HG02885 (cell line): ENCODE data around the gene COPZ1.

Source experiments
- ATAC-seq: cut with Tn5 transposase; IDR thresholded peaks from one replicate; pipeline ENCODE4 v1.9.1; 2021; ENCODE audit warnings: mild to moderate bottlenecking; ENCODE audit not compliant: unreplicated experiment, poor library complexity

Gene COPZ1

DNA sequence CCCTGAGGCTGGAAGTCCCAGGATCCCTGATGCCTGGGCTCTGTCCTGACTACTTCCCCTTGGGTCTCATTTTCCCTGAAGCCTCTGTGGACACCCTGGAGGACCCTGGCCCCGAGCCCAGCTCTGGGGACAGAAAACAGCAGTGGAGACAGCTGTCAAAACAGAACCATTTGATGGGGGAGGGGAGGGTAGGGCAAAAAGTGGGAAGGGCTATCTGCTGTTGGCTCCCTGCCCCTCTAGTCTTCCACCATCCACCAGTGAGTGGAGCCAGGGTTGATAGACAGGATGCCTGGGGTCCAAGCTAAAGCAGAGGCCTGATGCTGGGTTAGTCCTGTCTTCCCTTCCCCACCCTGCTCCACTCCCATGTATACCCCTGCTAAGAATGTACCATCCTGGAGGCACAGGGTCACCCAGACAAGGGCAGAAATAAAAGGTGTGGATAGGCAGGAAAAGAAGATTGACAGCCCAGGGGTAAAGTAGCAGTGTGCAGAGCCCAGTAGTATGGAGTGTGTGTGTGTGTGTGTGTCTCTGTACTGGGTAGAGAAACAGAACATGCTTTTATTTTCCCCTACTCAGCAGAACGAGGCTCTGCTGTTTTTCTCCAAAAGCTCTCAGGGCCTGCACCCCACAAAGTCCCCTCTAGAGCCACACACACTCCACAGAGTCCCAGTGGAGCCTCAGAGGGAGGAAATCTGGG lies 49.8 kb downstream of the COPZ1 start:
- ATAC-seq: no peak

DNA sequence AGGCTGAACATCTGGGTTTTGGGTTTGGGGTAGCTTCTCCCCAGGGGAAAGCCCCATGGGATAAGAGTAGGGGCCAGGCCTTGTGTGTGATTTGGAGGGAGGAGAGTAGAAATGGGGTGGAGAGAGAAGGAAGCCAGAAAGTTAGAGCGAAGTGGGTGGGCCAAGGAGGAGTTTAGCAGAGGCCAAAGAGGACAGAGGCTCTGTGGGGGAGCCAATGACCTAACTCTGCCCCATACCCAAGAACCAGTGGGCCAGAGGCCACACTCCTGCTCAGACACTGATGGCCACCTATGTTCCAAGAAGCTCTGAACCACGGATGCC lies 50.3 kb downstream of the COPZ1 start:
- ATAC-seq: no peak

DNA sequence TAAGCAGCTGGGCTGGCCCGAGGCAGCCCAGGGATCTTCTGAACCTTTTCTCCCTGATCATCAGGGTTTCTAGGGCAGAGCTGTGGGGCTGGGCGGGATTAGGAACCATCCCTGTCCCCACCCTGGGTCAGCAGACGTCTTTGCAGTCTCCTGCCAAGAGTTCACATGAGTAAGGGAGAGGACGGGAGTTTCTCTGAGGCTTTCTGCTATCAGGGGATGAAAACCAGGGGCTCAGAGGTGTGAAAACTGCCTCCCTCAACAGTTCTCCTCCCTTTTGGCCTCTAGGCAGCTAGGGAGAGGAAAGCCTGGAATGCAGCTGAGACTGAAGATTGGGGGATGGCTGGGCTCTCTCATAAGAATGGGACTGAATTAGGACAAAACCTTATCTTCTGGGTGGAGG lies 51.7 kb downstream of the COPZ1 start:
- ATAC-seq: no peak

DNA sequence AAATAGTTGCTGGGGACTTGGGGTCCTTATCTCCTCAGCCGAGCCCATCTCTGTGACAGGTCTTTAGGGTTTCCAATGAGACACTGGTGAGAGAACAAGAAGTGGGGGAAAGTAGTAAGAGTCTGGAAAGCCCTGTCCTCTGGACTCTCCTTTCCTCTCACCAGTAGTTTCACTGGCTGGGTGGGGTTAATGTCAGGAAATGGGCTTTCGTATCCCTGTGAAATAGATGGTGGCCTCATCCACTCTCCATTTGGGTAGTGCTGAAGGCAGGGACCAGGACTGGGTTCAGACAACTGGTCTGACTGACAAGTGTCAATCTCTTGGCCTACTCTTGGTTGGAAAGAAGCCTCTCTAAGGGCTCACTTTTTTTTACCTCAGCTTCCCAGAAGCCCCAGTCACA lies 52.1 kb downstream of the COPZ1 start:
- ATAC-seq: no peak

DNA sequence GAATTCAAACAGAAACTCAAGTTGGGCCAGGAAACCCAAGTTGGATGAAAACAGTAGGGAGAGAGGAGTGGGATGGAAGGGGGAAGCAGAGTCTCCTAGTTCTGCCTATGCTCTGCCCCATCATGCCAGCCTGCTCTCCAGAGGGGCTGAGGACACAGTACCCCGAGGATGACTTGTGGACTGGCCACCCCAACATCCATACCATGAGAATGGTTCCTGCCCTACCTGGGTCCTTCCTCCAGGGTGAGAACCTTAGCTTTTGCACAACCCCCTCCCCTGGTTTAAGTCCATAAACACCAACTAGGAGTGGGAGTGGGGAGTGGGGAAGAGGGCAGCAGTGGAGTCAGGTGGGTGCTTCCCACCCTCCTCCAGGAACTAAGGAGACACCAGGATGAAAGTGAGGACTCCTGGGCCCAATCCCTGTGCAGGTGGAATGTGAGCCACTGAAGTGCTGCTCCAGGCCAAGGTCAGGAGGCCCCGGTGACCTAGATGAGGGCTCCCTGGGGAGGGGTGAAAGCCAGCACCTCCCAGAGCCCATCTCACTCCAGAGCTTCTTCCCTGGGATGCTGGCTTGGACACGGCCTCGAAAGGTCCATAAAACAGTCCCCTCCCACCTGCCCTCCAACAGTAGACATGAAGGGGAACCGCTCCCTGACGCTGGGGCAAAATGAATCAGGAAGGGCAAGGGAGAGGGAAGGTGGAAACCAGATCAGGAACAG lies 53.0 kb downstream of the COPZ1 start:
- no peak for ATAC-seq

DNA sequence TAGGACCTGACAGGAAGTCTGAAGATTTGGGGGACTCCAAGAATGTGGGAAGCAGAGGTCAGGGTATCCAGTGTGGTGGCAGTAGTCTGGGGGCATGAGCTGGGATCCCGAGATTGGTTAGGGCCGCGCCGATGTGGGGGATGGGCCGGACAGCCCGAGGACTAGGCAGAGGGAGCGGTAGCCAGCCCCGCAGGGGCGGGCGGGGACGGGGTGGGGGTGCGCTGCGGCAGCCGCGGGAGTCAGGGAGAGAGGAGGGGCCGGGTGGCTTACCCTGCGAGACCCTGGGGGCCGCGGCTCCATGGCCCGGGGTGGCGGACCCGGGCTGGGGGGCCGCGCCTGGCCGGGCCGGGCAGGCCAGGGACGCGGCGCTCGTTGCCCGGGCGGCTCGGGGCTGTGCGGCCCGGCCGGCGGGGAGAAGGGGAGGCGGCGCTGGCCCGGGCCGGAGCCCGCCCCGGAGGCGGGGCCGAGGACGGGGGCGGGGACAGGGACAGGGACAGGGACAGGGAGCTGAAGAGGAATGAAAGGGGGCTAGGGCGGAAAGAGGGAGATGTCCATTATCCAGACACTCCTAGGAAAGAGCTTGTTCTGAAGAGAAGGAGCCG lies 54.0 kb downstream of the COPZ1 start:
- peak; percentile 68 for ATAC-seq

DNA sequence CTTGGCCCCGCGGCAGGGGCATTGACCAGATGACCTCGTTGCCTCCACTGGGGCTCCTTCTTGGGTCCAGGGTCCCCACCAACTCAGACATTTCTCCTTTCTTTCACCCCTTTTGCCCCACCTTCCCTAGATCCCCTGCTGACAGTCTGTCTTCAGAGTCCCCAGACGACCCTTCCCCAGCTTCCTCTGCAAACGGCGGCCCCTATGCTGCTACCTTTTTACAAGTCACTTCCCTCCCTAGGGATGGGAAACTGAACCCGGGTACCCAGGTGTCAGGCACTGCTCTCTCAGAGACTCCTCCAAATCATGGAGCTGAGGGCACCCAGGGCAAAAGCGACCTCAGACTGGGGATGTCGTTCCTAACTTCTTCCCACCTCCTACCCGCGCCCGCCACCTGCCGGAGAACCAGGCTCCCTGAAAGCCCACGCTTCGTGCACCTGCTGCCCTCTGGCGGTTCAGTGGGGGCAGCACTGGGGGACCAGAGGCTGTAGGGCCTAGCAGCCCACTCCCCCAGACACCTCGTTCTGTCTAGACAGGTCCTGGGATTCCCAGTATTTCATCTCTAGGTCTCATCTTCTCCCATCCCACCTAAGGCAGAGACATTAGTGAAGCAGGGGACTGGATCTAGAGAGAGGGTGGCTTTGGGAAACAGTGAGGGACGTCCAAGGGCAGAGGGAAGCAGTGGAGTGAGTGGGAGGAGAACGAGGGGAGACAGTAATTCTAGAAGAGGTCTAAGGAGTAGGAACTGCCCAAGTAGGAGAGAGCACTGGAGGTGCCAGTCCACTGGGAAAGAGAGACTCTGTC lies 54.7 kb downstream of the COPZ1 start:
- peak; percentile 79 for ATAC-seq

DNA sequence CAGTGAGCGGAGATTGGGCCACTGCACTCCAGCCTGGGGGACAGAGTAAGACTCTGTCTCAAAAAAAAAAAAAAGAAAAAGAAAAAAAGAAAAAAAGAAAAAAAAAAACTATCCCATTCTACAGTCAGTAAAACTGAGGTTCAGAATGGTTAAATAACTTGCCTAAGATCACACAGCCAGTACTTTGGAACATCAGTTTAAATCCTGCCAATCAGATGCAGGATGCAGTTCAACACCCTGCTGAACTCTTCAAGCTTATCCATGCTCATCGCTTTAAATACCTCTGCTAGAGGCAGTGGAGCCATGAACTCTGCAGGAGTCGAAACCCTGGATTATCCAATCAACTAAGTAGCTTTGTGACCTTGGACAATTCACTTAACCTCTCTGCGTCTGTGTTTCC lies 56.2 kb downstream of the COPZ1 start:
- no peak for ATAC-seq

DNA sequence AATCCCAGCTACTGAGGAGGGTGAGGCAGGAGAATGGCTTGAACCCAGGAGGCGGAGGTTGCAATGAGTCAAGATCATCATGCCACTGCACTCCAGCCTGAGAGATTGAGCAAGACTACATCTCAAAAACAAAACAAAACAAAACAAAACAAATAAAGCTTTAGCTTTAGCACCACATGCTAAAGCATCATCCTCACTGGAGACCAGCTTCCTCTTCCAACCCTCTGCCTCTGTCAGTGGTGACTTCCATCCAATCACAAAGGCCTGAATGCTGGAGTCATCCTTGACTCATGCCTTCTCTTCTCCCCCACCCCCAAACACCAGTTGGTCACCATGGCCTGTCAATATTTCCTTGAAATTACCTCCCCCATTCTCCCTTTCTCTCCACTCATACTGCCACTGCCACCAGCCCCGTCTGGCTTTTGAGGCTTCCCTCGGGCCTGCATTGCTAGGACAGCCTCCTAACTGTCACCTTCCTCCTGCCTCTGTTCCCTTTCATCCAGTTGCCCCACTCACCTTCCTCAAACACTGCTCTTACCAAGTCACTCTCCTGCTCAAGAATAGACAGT lies 58.2 kb downstream of the COPZ1 start:
- ATAC-seq: no peak

DNA sequence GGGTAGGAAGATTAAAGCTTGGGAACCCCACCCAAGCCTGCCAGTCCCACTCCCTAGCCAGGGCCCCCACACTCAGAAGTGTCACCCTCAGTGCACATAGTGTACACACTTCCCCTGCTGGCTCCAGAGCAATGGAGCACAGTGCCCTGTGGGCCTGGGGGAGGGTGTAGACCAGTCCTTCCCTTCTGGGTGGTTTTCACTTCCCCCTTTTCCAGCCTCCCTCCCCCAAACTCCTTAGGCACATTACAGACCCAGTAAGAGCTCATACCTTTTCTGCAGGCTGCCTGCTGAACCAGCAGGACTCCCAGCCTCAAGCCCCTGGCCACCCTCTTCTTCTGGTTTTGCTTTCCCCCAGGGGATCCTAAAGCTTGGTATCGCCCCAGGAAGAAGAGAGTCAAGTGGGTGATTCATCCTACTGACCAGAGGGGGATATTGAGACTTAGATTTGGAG lies 59.7 kb downstream of the COPZ1 start, which contains the start of gene ZNF385A:
TSS of gene ZNF385A (minus strand) at position 143 of the 451 bp plus-strand sequence. CDS start 219 bp downstream, outside the sequence.
- ATAC-seq: peak; percentile 44

DNA sequence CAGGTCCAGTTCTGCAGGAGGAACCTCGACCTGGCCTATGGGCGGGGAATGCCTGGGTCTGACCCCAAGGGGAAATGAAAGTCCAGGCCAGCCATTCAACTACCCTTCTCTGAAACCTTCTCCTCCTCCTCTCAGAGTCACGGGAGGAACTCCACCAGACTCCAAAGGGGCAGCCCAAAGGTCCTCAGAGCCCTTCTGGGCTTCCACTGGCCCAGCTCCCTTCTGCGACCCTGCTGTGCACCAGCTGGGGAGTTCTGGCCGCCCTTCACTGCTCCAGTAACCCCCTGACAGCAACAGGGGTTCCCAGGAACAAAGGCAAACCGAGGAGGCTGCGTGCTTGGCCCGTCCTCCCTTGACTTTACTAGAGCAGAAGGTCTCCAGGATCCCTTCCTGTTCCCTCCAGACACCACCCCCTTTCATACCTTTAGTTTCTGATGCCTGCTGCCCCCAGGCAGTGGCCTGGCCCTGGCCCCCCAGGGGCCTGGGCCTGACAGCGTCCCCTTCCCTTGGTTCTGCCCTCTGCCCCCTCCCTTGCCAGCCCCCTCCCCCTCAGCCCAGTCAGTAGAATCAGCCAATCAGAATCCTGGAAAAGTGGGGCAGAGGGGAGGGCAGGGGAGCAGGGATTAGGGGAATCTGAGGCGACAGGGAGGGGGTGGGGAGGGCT lies 60.5 kb downstream of the COPZ1 start:
- ATAC-seq: peak; percentile 78

DNA sequence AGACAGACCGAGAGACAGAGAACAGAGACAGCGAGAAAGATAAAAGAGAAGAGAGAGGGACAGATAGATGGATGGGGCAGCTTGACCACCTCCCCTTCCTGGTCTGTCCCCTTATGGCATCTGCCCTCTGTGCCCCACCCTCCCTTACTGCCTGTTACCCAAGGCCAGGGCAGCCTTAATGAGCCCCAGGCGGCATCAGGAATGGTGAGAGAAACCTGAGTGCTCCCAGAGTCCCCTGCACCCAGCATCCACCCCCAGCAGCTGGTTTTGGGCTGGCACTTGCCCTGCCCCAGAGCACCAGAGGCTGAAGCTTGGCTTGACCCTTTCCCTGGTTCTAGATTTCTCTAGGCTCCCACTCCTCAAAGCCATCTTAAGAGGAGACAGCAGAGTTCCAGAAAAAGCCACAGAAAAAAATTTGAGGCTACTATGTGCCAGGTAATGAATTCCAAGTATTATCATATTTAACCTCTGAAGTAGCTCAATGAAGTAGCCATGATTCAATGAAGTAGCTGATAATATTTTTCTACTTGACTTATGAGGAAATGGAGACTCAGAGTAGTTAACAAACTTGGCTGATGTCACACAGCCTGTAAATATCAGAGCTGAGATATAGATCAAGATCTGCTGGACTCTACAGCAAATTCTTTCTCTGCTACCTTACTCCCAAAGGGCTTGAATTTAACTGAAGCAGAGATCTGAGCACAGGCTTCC lies 61.6 kb downstream of the COPZ1 start:
- no peak for ATAC-seq

DNA sequence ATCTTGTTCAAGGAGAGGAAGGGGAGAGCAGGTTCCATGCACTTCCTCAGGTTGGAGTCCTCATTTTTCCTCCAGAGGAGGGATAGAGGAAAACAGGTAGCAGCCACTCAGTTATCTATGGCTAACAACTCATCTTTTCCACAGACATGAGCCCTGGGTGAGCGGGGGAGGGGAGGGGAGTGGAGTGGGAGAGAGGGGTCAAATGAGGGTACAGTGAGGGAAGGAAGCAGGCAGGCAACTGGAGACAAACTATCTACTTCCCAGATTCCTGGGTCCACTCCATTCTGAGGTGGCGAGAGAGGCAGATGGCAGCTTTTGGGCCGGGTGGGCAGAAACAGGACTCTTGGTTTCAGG lies 62.2 kb downstream of the COPZ1 start:
- no peak for ATAC-seq

DNA sequence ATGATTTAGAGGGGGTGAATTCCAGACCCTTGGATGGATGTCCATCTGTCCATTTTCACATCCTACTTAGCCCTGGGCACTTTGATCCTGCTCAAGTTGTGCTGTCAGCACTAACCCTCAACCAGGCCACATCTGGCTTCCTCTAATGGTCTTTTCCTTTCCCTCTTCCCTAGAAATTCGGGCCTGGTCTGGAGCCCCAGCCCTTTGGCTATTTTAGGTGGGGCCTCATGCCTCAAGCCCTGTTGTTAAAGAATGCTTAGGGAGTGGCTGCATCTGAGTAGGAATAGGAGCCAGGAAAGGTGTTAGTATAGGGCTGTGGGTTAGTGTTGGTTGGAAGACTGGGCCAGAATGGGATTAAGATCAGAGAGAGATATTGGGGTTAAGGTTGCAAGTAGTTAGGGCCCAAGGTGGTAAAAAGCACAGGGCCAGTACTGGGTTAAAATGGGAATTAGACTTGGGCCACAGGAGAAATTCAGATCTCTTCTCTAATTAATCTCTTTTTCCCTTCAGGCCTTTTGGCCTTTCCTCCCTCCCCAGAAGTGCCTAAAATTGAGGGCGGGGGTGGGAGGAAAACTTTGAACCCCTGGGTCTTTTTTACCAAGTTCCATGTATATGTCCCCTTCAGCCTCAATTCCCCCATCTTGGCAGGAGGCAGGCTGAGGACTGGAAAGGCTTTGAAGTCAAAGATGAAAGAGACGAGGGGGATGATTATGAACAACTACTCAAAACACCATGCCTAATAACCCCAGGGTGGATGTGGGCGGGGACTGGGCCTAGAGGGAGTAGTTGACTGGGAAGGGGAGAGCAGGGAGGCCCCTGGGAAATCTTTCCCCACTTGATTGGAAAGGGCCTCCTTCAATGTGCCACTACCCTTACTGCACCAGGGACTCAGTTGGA lies 63.6 kb downstream of the COPZ1 start:
- no peak for ATAC-seq

DNA sequence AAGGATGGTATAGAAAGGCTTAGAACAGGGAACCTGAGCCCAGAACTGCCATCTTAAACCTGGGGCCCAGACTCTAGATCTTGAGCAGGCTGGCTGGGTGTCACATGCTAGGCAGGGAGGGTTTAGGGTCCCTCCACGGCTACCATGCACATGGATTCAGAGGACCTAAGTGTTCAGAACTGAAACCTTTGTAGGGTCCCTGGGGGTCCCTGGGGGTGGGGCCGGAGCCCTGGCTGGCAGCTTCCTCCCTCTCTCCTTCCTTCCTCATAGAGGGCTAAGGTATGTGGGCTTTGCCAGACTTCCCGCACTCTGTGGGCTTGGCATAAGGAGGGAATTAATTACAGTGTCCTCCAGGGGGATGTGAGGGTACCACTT lies 64.2 kb downstream of the COPZ1 start:
- no peak for ATAC-seq

DNA sequence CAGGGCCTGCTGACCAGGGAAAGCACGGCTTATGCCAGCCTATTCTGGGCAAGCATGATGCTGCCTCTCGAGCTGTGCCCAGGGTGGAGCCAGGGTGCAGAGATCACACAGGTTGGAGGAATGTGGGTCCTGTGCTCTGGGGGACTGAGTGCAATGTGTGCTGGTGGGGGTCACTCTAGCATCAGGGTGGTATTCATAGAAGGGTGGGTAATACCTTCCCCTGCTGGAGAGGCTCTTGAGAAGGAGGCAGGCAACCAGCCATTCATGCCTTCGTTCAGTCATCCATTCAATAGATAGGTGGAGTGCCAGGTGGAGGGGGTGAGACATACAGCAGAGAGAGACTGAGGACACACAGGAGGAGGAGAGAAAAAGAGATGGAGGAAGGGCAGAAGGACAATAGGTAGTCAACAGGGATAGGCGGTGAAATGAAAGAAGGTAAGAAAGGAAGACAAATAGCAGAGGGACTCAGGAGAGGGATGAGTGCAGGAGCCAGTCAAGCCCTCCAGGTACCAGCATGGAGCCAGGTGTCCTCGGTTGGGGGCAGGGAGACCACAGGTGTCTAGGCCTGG lies 64.8 kb downstream of the COPZ1 start:
- ATAC-seq: no peak

DNA sequence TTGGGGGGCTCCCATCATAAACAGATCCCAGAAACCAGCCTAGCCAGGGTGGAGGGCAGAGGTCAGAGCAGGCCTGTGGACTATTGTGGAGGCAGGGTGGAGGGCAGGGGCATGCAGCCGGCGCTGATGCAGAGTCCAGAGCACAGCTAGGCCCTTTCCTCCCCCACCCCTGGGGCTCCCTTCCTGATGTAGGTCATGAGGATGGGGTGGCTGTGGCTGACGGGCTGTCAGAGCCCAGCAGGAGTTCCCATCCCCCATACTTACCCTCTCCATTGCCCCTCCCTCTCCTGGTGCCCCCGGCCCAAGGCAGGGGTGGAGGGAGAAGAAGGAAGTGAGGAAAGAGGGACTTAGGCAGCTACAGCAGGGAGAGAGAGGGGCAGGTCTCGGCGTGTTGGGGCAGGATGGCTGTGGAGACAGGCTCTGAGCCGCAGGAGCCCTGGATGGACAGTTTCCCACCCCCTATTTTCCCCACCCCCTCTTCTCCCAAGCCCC lies 65.3 kb downstream of the COPZ1 start:
- no peak for ATAC-seq
